Upper lobe of left lung (tissue), 6 donors: ENCODE measurements around the gene DCPS. TPM values are rescaled to one million over a fixed set of nuclear protein-coding genes. Genes with fewer than 3 reads are reported as not detected.
A peak's percentile ranks its signal among the peaks of the same experiment; 100 is the strongest.

Experiments used
- ATAC-seq, 2 donors: fragments of 200-7000 bp; cut with Tn5 transposase; one replicate each; pipeline ENCODE4 v1.9.1; 2022; ENCODE audit warnings: mild to moderate bottlenecking in 2 of 2, moderate library complexity in 2 of 2; ENCODE audit not compliant: low FRiP score in 2 of 2
- DNase-seq, 2 donors: peaks; one replicate each; pipeline ENCODE4 v3.0.0-alpha.2; 2019 to 2020
- H3K27ac ChIP-seq, 4 donors: fragments of 200-600 bp; sonication (generic); one replicate each; pipeline ENCODE4 v1.5.1; 2016 to 2019
- H3K27me3 ChIP-seq, 4 donors: fragments of 200-600 bp; sonication (generic); one replicate each; pipeline ENCODE4 v1.5.1; 2017 to 2019
- H3K36me3 ChIP-seq, 4 donors: fragments of 200-600 bp; sonication (generic); one replicate each; pipeline ENCODE4 v1.5.1; 2016 to 2019
- H3K4me1 ChIP-seq, 4 donors: fragments of 200-600 bp; sonication (generic); one replicate each; pipeline ENCODE4 v1.5.1; 2018 to 2019
- H3K4me3 ChIP-seq, 4 donors: fragments of 200-600 bp; sonication (generic); one replicate each; pipeline ENCODE4 v1.5.1; 2017 to 2019; ENCODE audit warnings: mild to moderate bottlenecking in 2 of 4, moderate library complexity in 1 of 4
- H3K9me3 ChIP-seq, 4 donors: fragments of 200-600 bp; sonication (generic); one replicate each; pipeline ENCODE4 v1.5.1; 2018 to 2019
- EP300 ChIP-seq, 4 donors: sonication (generic); formaldehyde crosslinking; IDR thresholded peaks; one replicate each; pipeline ENCODE4 v1.5.1; 2017; ENCODE audit warnings: antibody characterized with exemption in 4 of 4, control low read depth in 2 of 4
- POLR2A ChIP-seq, 4 donors: fragments of 450-650 bp; IDR thresholded peaks; one replicate each; pipeline ENCODE4 v1.5.1; 2016 to 2017; ENCODE audit warnings: antibody characterized with exemption in 4 of 4, mild to moderate bottlenecking in 2 of 4
- POLR2AphosphoS5 ChIP-seq, 2 donors: sonication (generic); formaldehyde crosslinking; IDR thresholded peaks; one replicate each; pipeline ENCODE4 v1.5.1; 2017; ENCODE audit warnings: antibody characterized with exemption in 2 of 2
- WGBS, 2 donors: methylation state at CpG; one replicate each; pipeline ENCODE4 v1.1.5; 2017 to 2018; 5-methylcytosine and 5-hydroxymethylcytosine counted together
- total RNA-seq, 6 donors: library from RNA; depleted of rRNA in 4 of 6; stranded (reverse); fragments of >200 nt in 4 of 6; gene quantifications; one replicate each; pipeline versions ENCODE4 v1.1.0 to v1.2.1, GENCODE V29; 2016 to 2021
- TF ChIP-seq, protein P1 (sequence below), 6 experiments: fragments of 450-650 bp in 4 of 6; fragments of 200-600 bp in 2 of 6; sonication (generic) in 2 of 6; IDR thresholded peaks; one replicate each; pipeline ENCODE4 v1.5.1; 2016 to 2019; ENCODE audit warnings: antibody characterized with exemption in 6 of 6
- donor health status: DM: no; HTN: no; CAD: no; lungs with moderate emphysema.
- donor health status: DM: no; HTN: yes; CAD: no; lungs with severe emphysema.

DCPS gene
- total RNA-seq, 6 donors from 2014 or later = 6.3 to 21.4 (median 14.1) TPM

DNA sequence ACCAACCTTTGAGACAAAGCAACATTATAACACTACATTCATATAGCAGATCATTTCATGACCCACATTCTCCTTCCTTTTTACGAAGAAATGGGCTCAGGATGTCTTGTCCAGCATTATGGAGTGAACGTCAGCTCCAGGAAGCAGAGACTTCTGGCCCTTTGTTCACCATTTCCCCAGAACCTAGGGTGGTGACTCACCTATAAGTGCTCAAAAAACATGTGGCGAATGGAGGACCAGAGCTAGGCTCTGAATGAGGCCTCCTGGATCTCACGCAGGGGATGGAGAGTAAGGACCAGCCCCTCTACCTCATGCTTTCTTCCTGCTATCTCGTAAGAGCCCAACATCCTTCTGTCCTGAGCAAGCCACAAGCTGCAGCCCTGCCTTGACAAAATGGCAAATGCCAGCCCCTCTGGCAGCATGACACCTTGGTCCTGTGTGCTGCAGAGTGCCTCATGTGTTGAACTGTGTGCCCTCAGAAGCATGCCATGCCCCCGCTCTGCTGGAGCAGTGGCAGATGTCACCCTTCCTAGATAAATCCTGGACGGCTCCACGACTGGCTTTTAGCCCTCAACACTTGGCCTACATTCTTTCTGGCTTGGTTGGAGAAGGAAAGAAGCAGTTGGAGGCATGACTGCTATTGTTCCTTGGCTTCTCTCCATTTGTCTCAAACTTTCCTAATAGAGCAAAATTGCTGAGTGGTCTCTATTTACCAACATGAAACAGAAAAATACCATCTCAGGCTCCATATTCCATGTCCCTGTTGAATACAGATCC lies 45.1 kb downstream of the DCPS start:
- H3K27me3 ChIP-seq = no peaks in the 10 kb centered on the region
- no peak for DNase-seq
- WGBS, 2 donors = 67 to 72% methylated on average over 8 of the region's 8 CpGs
- H3K4me1 ChIP-seq = peaks cover 13 to 37% (median 26%) of the 10 kb centered on the region in 4 donors
- H3K4me3 ChIP-seq = no peak overlapping the region
- peak in 1 of 2 donors; percentile 27 for ATAC-seq
- peak overlapping the region in 3 of 4 donors; percentile 36 to 45 (median 39) for H3K27ac ChIP-seq
- H3K36me3 ChIP-seq = peaks cover 0 to 24% (median 9%) of the 10 kb centered on the region in 4 donors
- no peaks in the 10 kb centered on the region for H3K9me3 ChIP-seq
- TF ChIP-seq, protein P1, sequence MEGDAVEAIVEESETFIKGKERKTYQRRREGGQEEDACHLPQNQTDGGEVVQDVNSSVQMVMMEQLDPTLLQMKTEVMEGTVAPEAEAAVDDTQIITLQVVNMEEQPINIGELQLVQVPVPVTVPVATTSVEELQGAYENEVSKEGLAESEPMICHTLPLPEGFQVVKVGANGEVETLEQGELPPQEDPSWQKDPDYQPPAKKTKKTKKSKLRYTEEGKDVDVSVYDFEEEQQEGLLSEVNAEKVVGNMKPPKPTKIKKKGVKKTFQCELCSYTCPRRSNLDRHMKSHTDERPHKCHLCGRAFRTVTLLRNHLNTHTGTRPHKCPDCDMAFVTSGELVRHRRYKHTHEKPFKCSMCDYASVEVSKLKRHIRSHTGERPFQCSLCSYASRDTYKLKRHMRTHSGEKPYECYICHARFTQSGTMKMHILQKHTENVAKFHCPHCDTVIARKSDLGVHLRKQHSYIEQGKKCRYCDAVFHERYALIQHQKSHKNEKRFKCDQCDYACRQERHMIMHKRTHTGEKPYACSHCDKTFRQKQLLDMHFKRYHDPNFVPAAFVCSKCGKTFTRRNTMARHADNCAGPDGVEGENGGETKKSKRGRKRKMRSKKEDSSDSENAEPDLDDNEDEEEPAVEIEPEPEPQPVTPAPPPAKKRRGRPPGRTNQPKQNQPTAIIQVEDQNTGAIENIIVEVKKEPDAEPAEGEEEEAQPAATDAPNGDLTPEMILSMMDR (IDR thresholded peaks at IDR 0.05) = no peak
- TF ChIP-seq POLR2A (IDR thresholded peaks at IDR 0.05) (no peak), POLR2AphosphoS5 (IDR thresholded peaks at IDR 0.05) (peak; percentile 9 to 21), EP300 (IDR thresholded peaks at IDR 0.05) (peak in 1 of 4 donors; percentile 0)

DNA sequence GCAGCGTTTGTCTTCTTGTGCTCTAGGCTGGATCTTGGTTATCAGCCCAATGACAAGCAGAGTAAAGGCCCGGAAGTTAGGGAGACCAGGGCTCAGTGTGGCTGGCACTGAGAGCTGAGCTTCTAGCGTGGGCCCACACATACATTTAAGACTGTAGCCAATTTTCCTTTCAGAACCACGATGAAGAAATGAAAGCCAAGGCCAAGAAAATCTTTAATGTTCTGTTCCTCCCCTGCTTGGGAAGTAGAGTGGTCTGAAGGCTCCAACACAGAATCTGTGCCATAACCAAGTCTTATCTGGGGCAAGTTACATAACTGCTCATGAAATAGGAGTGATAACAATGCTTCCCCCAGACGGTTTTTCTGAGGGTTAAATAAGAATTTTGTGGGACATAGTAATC lies 47.0 kb downstream of the DCPS start:
- peaks cover 22 to 43% (median 32%) of the 10 kb centered on the region in 4 donors for H3K4me1 ChIP-seq
- no peak for ATAC-seq

DNA sequence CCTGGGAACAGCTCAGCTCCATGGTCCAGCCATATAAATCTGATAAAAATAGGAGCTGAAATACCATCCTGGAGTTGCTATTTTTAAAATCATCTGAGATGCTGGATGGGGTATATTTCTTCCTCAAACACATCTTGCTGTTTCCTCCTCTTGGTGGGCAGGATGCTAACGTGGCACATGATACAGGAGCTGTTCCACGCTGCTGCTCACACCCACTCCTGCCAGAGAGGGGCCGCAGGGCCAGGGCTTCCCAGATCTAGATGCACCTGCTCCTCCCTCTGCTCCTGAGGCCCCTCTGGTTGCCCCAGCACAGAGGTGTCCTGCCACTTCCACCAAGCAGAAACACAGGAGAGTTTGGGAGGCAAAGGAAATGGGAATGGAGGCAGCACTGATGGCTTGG lies 48.3 kb downstream of the DCPS start:
- Histone ChIP-seq H3K9me3 (no peaks in the 10 kb centered on the region), H3K4me1 (peaks cover 25 to 43% (median 36%) of the 10 kb centered on the region in 4 donors), H3K4me3 (no peak overlapping the region), H3K36me3 (peaks cover 0 to 6% (median 0%) of the 10 kb centered on the region in 4 donors), H3K27me3 (no peaks in the 10 kb centered on the region), H3K27ac (peak overlapping the region in 2 of 4 donors; percentile 27 to 63)
- ATAC-seq (no peak), DNase-seq (no peak)
- WGBS, 2 donors = 78% methylated on average over 3 of the region's 3 CpGs; no CpG with 5 or more reads in 1 of the 2 donors
- TF ChIP-seq EP300 (IDR thresholded peaks at IDR 0.05) (no peak), POLR2AphosphoS5 (IDR thresholded peaks at IDR 0.05) (no peak)

More for the DNA sequence above, 47.0 kb downstream of the DCPS start:
- Histone ChIP-seq H3K27ac (peak overlapping the region; percentile 9 to 63 (median 39)), H3K36me3 (peaks cover 0 to 6% (median 0%) of the 10 kb centered on the region in 4 donors), H3K9me3 (no peaks in the 10 kb centered on the region), H3K4me3 (no peak overlapping the region), H3K27me3 (no peaks in the 10 kb centered on the region)
- WGBS, 2 donors = 77 to 81% methylated on average over 5 of the region's 5 CpGs
- no peak for DNase-seq
- TF ChIP-seq EP300 (IDR thresholded peaks at IDR 0.05) (no peak), POLR2A (IDR thresholded peaks at IDR 0.05) (no peak)

DNA sequence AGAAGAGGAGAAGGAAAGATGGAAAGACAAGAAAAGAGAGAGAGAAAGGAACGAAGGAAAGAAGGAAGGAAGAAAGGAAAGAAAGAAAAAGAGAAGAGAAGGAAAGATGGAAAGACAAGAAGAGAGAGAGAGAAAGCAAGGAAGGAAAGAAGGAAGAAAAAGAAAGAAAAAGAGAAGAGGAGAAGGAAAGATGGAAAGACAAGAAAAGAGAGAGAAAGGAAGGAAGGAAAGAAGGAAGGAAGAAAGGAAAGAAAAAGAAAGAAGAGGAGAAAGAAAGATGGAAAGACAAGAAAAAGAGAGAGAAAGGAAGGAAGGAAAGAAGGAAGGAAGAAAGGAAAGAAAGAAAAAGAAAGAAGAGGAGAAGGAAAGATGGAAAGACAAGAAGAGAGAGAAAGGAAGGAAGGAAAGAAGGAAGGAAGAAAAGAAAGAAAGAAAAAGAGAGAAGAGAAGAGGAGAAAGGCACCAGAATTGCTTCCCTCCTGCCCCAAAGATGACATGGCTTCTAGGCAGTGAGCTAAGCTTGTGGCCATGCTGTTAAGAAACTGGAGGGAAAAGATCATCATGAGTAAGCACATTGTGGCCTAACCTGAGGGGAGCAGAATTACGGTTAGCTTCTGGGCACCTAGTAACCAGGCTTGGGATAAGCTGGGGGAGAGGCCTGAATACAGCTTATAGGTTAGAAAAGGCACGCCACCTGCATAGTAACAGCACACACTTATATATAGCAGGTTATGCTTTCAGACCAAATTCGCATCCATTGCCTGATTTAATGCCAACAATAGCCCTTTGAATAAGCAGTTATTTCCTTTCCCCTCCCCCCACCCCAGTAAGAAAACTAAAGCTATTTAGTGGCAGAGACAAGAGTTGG lies 49.3 kb downstream of the DCPS start:
- Histone ChIP-seq H3K27me3 (no peaks in the 10 kb centered on the region), H3K9me3 (no peaks in the 10 kb centered on the region), H3K4me1 (peaks cover 23 to 51% (median 32%) of the 10 kb centered on the region in 4 donors), H3K4me3 (no peak overlapping the region), H3K36me3 (no peaks in the 10 kb centered on the region), H3K27ac (peak overlapping the region; percentile 10 to 62 (median 36))
- WGBS, 2 donors = 58 to 69% methylated on average over 4 of the region's 4 CpGs
- no peak for DNase-seq
- no peak for ATAC-seq
- TF ChIP-seq POLR2A (IDR thresholded peaks at IDR 0.05) = no peak
- TF ChIP-seq POLR2AphosphoS5 (IDR thresholded peaks at IDR 0.05) = no peak
- TF ChIP-seq EP300 (IDR thresholded peaks at IDR 0.05) = no peak
- TF ChIP-seq, protein P1 (IDR thresholded peaks at IDR 0.05) = no peak

GRCh38 chr11:126354631-126355323 lies 50.9 kb downstream of the DCPS start:
- H3K27ac ChIP-seq = peak overlapping the region; percentile 73 to 89 (median 84)
- DNase-seq (no peak), ATAC-seq (peak in 1 of 2 donors; percentile 1)
- H3K36me3 ChIP-seq = no peaks in the 10 kb centered on the region
- peak overlapping the region; percentile 48 to 92 (median 72) for H3K4me3 ChIP-seq
- no peaks in the 10 kb centered on the region for H3K27me3 ChIP-seq
- 38 to 42% methylated on average over 4 to 15 of the region's 15 CpGs for WGBS, 2 donors
- H3K4me1 ChIP-seq = peaks cover 21 to 61% (median 37%) of the 10 kb centered on the region in 4 donors
- no peak for TF ChIP-seq POLR2AphosphoS5 (IDR thresholded peaks at IDR 0.05)
- TF ChIP-seq, protein P1 (IDR thresholded peaks at IDR 0.05) = no peak
- no peak for TF ChIP-seq POLR2A (IDR thresholded peaks at IDR 0.05)
- TF ChIP-seq EP300 (IDR thresholded peaks at IDR 0.05) = no peak
- H3K9me3 ChIP-seq = no peaks in the 10 kb centered on the region
